Gastrocnemius medialis (tissue), 4 donors: ENCODE measurements around the gene FEM1A.

Source experiments
- CTCF ChIP-seq, 5 experiments: fragments of 450-650 bp in 3 of 5; fragments of 200-600 bp in 2 of 5; sonication (generic) in 2 of 5; IDR thresholded peaks in 4 of 5; conservative IDR thresholded peaks in 1 of 5; 1 replicate in 4 of 5; 2 replicates in 1 of 5; pipeline ENCODE4 v1.5.1; 2016 to 2019; ENCODE audit warnings: antibody characterized with exemption in 5 of 5, mild to moderate bottlenecking in 3 of 5, moderate library complexity in 3 of 5
- POLR2A ChIP-seq, 2 donors: fragments of 450-650 bp; IDR thresholded peaks; one replicate each; pipeline ENCODE4 v1.6.1; 2017; ENCODE audit warnings: antibody characterized with exemption in 2 of 2, mild to moderate bottlenecking in 2 of 2, moderate library complexity in 2 of 2

DNA sequence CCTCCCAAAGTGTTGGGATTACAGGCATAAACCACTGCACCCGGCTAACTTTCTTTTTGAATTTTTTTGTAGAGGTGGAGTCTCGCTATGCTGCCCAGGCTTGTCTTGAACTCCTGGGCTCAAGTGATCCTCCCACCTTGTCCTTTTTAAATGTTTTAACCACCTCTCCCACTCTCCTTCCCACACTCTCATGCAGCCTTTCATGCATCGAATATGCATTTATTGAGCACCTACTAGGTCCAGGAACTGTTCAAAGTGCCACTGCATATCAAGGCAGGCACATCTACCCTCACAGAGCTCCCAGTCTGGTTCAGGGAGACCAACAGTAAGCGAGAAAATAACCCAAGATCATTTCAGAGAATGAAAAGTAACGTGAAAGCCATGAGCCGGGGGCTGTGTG is 38.8 kb downstream of the FEM1A start:
- no peak for TF ChIP-seq CTCF (IDR thresholded peaks at IDR 0.05 in 4 of 5, conservative IDR thresholded peaks at IDR 0.05 in 1 of 5)
- no peak for TF ChIP-seq POLR2A (IDR thresholded peaks at IDR 0.05)
